SH-SY5Y (cell line): ENCODE data around the gene RAB17.

ENCODE experiments used
- GATA2 ChIP-seq: IDR thresholded peaks from 2 replicates; pipeline ENCODE4 v1.6.1; 2011; ENCODE audit warnings: mild to moderate bottlenecking, low read depth, low read length
- GATA3 ChIP-seq: IDR thresholded peaks from 2 replicates; pipeline ENCODE4 v1.6.1; 2011; ENCODE audit warnings: low read depth, mild to moderate bottlenecking, low read length, moderate library complexity

Gene RAB17

DNA sequence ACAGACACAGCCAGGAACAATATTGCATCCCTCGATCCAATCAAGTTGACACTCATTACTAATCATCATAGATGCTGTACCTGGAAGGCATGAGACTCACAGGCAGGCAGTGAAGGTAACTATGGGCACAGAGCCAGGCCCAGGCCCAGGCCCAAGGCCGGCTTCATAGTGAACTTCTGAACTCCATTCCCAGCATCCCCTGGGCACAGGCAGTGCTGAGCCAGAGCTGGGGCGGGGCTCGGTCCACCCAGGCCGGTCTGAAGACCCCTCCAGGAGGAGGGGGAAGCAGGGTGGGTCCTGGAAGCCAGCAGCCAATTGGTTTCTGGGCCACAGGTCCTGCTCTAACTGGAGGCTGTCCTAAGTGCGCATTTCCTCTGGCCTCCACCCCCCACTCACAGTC is 65.9 kb downstream of the RAB17 start:
- TF ChIP-seq GATA3 = no peak
- no peak for TF ChIP-seq GATA2
